Cardiac muscle cell (in vitro differentiated cells and primary cell): ENCODE data around the gene WDR93. TPM values are rescaled to one million over a fixed set of nuclear protein-coding genes. Genes with fewer than 3 reads are reported as not detected.

Experiments
- DNase-seq, 2 donors: peaks; one replicate each; pipeline versions ENCODE4 v3.0.0 to v3.0.0-alpha.2; 2010 to 2017; ENCODE audit warnings: low read depth in 1 of 2, low spot score in 1 of 2
- H3K27ac ChIP-seq: fragments of 200-600 bp; sonication (generic); 2 replicates; pipeline ENCODE4 v1.5.1; 2016
- H3K27me3 ChIP-seq: fragments of 200-600 bp; sonication (generic); 2 replicates; pipeline ENCODE4 v1.6.0; 2016; ENCODE audit warnings: control low read depth
- H3K36me3 ChIP-seq: fragments of 200-600 bp; sonication (generic); 2 replicates; pipeline ENCODE4 v1.5.1; 2016; ENCODE audit warnings: control low read depth
- H3K4me1 ChIP-seq: fragments of 200-600 bp; sonication (generic); 2 replicates; pipeline ENCODE4 v1.8.1; 2017; ENCODE audit warnings: low read depth, mild to moderate bottlenecking, mixed run types
- H3K4me3 ChIP-seq: fragments of 200-600 bp; sonication (generic); 2 replicates; pipeline ENCODE4 v1.5.1; 2016; ENCODE audit warnings: mild to moderate bottlenecking
- H3K9me3 ChIP-seq: fragments of 200-600 bp; sonication (generic); 2 replicates; pipeline ENCODE4 v1.5.1; 2017; ENCODE audit warnings: low read depth, mild to moderate bottlenecking, control low read depth
- polyA plus RNA-seq: library from polyadenylated mRNA; unstranded; fragments of >200 nt; fragmentation: Nextera tagmentation; extraction: Ambion mirVana; gene quantifications from 2 replicates; pipeline ENCODE4 v1.2.1, GENCODE V29; 2016
- total RNA-seq: library from RNA; depleted of rRNA; stranded (reverse); fragments of >200 nt; gene quantifications from 2 replicates; pipeline ENCODE4 v1.2.3, GENCODE V29; 2016
- TF ChIP-seq, protein P1 (sequence below): IDR thresholded peaks from 2 replicates; pipeline ENCODE4 v1.5.1; 2012; ENCODE audit warnings: low read depth, mild to moderate bottlenecking, low read length

WDR93 gene
- total and polyA plus RNA-seq, 2 experiments from 2014 or later, result 0.06 to 0.73 TPM

DNA sequence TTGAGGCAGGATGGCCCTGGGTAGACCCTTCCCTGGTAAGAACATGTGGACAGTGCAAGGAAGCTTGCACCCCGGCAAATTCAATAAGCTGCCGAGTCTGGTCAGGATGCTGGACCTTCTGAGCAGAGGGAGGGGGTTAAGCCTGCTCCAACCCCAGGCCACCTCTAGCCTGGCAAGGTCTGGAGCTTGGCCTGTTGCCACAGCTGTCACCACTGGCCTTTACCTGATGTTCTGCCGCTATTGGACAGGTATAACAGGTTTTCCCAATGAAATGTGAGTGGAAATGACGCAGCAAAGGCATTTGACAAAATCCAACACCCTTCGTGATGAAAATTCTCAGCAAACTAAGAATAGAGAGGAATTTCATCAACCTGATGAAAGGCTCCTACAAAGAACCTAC is 61.1 kb downstream of the WDR93 start:
- TF ChIP-seq, protein P1, sequence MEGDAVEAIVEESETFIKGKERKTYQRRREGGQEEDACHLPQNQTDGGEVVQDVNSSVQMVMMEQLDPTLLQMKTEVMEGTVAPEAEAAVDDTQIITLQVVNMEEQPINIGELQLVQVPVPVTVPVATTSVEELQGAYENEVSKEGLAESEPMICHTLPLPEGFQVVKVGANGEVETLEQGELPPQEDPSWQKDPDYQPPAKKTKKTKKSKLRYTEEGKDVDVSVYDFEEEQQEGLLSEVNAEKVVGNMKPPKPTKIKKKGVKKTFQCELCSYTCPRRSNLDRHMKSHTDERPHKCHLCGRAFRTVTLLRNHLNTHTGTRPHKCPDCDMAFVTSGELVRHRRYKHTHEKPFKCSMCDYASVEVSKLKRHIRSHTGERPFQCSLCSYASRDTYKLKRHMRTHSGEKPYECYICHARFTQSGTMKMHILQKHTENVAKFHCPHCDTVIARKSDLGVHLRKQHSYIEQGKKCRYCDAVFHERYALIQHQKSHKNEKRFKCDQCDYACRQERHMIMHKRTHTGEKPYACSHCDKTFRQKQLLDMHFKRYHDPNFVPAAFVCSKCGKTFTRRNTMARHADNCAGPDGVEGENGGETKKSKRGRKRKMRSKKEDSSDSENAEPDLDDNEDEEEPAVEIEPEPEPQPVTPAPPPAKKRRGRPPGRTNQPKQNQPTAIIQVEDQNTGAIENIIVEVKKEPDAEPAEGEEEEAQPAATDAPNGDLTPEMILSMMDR, result no peak
- Histone ChIP-seq H3K27ac (no peak overlapping the region), H3K27me3 (peaks cover 42% of the 10 kb centered on the region), H3K9me3 (no peaks in the 10 kb centered on the region), H3K4me3 (no peak overlapping the region), H3K4me1 (no peaks in the 10 kb centered on the region), H3K36me3 (no peaks in the 10 kb centered on the region)
- no peak for DNase-seq

DNA sequence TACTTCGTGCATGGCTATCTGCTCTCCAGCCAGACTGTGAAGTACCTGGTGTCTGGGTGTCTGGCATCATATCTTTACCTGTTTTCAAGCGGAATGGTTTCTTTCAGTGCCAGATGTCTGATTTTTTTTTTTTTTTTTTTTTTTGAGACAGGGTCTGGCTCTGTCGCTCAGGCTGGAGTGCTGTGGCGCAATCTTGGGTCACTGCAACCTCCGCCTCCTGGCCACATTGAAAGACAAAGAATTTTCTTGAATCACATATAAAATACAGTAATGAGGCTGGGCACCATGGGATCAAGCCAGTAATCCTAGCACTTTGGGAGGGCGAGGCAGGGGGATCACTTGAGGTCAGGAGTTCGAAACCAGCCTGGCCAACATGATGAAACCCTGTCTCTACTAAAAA is 63.2 kb downstream of the WDR93 start:
- TF ChIP-seq, protein P1, result no peak
- Histone ChIP-seq H3K27me3 (peaks cover 24% of the 10 kb centered on the region), H3K36me3 (no peaks in the 10 kb centered on the region), H3K9me3 (no peaks in the 10 kb centered on the region), H3K4me1 (no peaks in the 10 kb centered on the region), H3K27ac (no peak overlapping the region), H3K4me3 (no peak overlapping the region)
- no peak for DNase-seq

DNA sequence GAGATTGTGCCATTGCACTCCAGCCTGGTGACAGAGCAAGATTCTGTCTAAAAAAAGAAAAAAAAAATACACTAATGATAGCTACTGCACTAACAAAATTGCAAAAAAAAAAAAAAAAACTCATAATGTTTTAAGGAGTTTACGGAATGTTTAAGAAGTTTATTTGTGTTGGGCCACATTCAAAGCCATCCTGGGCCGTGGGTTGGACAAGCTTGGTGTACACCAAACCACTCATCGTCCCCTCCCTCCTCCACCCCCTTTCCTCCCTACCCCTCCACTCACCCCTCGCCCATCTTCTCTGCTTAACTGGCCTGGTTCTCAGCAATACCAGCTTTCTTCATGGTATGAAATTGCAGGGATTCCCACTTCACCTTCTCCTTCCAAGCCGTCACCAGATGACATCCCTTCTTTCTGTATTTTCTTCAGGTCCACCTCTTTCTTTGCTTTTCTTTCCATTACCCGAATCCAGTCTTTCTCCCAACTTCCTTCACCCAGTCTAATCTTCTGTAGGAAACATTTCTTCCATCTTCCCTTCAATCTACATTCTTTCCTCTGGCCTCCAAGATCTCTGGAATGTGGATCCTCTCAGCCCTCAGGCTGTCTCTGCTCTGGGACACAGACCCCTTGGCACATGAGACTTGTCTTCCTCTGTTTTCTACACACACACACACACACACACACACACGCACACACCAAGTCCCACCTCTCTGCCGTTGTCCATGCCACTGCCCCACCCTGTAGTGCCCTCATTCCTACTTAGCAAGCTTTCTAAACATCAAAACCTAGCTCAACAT is 63.9 kb downstream of the WDR93 start:
- no peak overlapping the region for H3K27ac ChIP-seq
- TF ChIP-seq, protein P1, result no peak

DNA sequence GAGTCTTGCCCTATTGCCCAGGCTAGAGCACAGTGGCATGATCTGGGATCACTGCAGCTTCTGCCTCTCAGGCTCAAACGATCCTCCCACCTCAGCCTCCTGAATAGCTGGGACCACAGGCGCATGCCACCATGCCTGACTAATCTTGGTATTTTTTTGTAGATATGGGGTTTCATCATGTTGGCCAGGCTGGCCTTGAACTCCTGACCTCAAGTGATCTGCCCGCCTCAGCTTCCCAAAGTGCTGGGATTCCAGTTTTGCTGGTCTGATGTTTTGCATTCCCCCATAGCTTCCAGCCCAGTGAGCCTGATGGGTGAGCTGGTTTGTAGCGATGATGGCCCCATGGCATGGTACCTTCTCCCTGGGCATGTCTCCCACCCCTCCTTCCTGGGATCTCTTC is 65.1 kb downstream of the WDR93 start:
- Histone ChIP-seq H3K4me1 (no peaks in the 10 kb centered on the region), H3K27me3 (peaks cover 8% of the 10 kb centered on the region), H3K27ac (no peak overlapping the region), H3K36me3 (no peaks in the 10 kb centered on the region), H3K9me3 (no peaks in the 10 kb centered on the region), H3K4me3 (no peak overlapping the region)
- no peak for DNase-seq
- TF ChIP-seq, protein P1, result no peak

More for the DNA sequence above, 63.9 kb downstream of the WDR93 start:
- H3K9me3 ChIP-seq, result no peaks in the 10 kb centered on the region
- H3K4me3 ChIP-seq, result no peak overlapping the region
- H3K4me1 ChIP-seq, result no peaks in the 10 kb centered on the region
- H3K27me3 ChIP-seq, result peaks cover 17% of the 10 kb centered on the region
- H3K36me3 ChIP-seq, result no peaks in the 10 kb centered on the region
- no peak for DNase-seq

DNA sequence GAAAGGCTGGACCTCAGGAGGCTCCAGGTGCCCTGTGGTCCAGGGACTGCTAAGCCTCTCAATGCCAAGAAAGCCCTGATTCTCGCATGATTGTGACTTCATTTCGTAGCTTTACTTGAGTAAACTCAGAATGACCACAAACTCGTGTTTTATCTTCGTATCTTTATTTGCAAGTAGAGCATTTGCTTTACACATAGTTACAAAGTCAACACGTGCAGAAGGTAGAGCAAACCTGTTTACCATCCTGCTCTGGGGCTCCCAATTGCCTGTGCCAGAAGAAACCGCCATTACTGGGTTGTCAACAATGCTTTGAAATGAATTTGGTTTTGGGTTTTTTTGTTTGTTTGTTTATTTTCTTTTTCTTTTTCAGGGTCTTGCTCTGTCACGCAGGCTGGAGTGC is 66.3 kb downstream of the WDR93 start:
- Histone ChIP-seq H3K27ac (no peak overlapping the region), H3K4me3 (no peak overlapping the region), H3K36me3 (no peaks in the 10 kb centered on the region), H3K4me1 (no peaks in the 10 kb centered on the region), H3K27me3 (peaks cover 2% of the 10 kb centered on the region), H3K9me3 (no peaks in the 10 kb centered on the region)
- DNase-seq, result no peak
- TF ChIP-seq, protein P1, result no peak
